GM19023 (cell line): ENCODE results near the gene MRTFA.
"Not testable (repeated sequence)": the region's sequence is repeated elsewhere in the genome, so short reads cannot be mapped to it uniquely, and the experiment has no call there.

Source experiments
- ATAC-seq: cut with Tn5 transposase; IDR thresholded peaks from one replicate; pipeline ENCODE4 v1.9.1; 2021; ENCODE audit warnings: mild to moderate bottlenecking, moderate library complexity; ENCODE audit not compliant: unreplicated experiment

The MRTFA gene

DNA sequence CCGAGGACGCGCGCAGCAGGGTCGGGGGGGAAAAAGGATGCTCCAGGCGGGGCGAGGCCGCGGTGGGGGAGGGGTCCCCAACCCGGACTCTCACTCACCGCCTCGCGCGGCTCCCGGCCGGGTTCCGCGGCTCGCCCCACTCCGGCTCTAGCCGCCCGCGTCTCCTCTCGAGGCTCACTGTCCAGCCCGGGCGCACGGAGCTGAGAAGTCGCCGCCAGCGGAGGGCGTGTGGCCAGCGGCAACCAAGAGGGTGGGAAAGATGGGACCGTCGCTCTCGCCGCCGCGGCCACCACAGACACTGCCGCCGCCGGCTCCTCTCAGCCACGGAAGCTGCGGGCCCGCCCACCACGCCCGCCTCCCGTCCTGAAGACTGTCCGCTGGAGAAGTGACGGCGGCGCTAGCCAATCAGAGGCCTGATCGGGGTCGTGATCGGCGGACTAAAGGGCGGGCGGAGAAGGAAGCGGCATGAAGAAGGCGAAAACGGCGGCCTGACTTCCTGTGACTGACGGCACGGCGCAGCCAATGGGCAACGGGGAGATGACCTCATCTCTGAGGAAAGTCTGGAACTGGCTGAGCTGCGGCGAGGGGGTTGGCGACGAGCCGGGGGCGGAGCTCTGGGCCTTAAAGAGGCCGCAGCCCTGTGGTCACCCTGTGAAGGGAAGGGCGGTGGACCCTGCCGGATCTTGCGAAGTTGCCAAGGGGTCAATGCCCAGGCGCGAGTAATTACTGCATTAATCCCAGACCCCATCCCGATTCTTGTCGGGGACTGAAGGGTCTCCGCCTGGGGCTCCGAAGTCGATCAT, at the start of gene MRTFA:
Gene MRTFA, minus strand, starts transcription at position 340 of the 803 bp plus-strand sequence.
- ATAC-seq, result peak; percentile 89

DNA sequence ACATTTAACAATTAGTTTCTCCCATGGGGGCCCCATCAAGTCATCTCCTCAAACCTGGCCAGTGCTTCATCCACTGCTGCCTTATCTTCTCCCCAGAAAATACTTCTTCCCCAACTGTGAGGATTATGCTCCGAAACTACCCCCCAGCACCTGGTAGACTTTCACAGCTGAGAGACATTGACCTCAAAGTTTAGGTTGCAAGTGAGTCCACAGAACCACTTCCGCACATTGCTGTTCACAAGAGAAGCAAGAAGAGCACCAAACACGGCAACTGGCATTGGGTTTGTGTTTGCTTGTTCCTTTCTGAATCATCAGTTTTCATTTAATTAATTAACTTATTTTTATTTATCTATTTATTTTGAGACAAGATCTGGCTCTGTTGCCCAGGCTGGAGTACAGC, 48.9 kb upstream of the MRTFA start:
- no peak for ATAC-seq

DNA sequence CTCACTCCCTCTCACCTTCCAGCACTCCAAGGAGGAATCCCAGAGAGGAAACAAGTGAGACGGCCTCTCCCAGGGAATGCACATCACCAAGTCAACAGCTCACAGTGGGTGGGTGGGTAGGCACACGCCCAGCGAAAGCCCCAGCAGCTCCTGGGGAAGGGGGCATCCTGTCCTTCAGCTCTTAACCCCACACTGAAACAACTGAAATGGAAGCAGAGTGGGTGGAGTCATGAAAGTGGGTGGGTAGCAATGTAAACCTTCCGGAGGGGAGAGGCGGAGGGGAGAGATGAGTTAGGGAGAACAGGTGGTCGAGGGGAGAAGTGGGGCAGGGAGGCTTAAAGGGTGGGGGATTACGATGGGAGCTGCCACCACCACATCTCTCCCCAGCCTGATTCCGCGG, 48.2 kb upstream of the MRTFA start:
- ATAC-seq, result no peak

DNA sequence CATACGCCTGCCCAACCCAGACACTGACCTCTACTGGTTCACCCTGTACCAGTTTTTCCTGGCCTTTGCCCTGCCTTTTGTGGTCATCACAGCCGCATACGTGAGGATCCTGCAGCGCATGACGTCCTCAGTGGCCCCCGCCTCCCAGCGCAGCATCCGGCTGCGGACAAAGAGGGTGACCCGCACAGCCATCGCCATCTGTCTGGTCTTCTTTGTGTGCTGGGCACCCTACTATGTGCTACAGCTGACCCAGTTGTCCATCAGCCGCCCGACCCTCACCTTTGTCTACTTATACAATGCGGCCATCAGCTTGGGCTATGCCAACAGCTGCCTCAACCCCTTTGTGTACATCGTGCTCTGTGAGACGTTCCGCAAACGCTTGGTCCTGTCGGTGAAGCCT, 44.9 kb upstream of the MRTFA start:
- no peak for ATAC-seq

DNA sequence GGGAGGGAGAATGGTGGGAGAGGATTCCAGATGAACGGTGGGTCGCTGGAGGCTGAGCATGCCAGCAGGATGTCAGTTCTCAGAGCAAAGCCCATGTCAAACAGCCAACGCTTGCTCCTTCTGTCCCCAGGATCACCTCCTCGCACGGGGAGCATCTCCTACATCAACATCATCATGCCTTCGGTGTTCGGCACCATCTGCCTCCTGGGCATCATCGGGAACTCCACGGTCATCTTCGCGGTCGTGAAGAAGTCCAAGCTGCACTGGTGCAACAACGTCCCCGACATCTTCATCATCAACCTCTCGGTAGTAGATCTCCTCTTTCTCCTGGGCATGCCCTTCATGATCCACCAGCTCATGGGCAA, 44.3 kb upstream of the MRTFA start:
- ATAC-seq, result no peak

DNA sequence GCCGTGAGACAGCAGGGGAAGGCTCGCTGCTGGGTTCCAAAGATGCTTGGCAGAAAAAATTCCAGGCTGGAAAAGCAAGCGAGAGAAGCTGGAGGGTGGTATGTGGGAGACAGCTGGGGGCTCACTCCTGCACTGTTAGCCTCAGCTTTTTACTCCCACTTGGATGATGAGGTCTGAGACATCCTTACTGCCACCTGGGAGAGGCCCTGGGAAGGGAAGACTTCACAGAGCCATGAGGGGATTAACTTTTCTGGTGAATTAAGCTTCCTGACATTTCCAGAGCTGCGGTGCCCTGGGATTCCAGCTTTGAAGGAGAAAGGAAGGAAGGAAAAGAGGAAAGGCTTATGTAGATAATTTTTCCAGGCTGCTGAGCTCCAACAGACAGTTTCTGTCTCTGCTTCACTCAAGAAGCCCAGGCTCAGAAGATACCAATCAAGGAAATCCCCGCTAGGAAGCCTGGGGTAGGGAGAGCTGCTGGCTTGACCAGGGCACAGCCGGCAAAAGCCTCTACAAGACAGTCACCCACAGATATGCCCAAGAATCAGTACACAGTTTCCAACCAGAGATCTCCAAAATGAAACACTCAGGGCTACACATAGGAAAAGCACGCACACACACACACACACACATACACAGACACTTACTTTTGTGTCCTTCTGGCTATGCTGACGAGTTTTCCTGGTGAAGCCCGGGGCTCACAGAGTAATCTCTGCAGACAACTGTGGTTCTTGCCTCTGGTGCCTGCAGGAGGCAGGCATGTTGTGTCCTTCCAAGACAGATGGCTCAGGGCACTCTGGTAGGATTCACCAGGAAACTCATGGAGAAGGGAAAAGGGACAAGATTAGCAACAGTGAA, 43.7 kb upstream of the MRTFA start:
- ATAC-seq, result no peak

DNA sequence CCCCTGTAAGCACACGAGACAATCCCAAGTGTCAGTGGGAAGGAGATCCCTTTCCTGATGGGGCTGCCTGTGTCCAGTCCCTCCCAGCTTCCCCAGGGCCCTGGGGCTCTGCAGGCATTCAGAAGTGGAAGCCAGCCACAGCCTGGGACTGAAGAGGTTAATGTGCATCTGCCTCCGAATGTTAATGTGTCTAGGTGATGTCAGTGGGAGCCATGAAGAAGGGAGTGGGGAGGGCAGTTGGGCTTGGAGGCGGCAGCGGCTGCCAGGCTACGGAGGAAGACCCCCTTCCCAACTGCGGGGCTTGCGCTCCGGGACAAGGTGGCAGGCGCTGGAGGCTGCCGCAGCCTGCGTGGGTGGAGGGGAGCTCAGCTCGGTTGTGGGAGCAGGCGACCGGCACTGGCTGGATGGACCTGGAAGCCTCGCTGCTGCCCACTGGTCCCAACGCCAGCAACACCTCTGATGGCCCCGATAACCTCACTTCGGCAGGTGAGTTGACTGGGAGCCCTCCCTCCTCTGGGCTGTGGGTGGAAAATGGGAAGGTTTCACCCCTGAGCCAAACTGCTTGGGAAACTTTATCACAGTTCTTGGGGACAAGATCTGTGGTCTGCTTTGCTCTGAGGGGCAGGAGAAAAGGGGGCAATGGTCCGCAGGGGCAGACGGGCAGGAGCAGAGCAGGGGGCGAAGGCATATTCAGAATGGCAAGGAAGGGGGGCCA, 42.9 kb upstream of the MRTFA start, which contains the start of gene MCHR1:
Gene MCHR1, plus strand, starts transcription at position 236 of the 715 bp plus-strand sequence. Its CDS starts 169 bp downstream, at position 405.
- ATAC-seq, result no peak

DNA sequence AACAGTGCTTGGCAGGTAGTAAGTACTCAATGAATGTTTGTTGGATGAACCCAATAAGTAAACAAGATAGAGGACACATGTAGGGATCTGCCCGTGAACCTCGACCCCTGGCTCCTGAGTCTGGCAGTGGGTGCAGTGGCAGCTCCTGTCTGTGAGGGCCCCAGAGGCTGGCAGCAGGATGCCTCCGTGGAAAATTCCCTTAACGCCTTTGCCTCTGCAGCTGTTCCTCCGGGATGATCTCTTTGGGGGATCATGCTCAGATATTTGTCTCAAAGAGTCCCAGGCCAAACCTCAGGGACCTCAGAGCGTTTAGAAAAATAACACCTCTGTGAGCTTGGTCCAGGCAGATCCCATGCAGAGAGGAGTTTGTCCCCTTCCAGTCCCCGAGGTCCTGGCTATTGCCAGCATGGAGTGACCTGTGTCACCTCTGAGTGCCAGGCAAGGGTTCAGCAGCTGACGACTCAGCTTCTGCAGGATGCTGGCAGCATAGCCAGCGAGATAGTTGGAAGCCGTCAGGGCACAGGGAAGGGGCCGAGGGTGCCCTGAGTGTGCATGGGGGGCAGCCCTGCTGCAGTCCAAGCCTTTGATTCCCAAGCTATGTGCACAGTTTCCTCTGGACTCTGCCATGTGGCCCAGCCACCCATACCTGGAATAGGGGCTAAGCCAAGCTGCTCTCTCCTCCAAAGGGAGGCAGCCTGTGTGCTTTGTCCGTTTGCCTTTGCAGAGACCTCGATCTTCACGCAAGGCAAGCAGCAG, 42.2 kb upstream of the MRTFA start:
- no peak for ATAC-seq

DNA sequence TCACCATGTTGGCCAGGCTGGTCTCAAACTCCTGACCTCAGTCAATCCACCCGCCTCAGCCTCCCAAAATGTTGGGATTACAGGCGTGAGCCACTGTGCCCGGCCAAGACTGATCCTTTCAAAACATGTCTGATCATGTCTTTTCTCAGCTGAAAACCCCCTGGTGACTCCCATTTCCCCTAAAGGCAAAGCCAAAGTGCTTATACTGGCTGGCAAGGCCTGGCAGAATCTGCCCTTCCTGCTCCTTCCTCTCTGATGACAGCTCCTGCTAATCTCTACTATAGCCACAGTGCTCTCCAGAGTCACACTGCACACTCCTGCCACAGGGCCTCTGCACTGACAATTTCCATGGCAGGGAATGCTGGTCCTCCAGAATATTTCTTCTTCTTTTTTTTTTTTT, 40.1 kb upstream of the MRTFA start:
- no peak for ATAC-seq

DNA sequence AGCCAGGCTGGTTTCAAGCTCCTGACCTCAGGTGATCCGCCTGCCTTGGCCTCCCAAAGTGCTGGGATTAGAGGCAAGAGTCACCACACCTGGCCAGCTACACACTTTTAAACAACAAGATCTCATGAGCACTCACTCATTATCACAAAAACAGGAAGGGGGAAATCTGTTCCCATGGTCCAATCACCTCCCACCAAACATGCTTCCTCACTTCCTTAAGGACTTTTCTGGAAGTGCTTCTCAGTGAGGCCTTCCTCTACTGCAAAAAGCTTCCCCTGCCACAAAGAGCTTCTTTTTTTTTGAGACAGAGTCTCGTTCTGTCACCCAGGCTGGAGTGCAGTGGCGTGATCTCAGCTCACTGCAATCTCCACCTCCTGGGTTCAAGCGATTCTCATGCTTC, 39.6 kb upstream of the MRTFA start:
- not testable (repeated sequence) for ATAC-seq

DNA sequence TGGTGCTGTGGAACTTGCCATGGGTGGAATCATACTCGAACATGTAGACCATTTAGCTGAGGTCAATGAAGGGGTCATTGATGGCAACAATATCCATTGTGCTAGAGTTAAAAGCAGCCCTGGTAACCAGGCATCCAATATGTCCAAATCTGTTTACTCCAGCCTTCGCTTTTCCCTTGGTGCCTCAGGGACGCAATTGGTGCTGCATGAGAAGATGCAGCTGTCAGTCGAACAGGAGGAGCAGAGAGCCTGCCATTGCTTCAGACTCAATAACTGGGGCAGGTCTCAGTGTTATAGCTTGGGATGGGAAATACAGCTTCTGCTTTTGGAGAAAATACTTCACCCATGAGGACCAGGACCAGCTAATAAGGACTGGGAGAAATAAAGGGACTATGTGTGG, 37.8 kb upstream of the MRTFA start:
- ATAC-seq, result no peak

DNA sequence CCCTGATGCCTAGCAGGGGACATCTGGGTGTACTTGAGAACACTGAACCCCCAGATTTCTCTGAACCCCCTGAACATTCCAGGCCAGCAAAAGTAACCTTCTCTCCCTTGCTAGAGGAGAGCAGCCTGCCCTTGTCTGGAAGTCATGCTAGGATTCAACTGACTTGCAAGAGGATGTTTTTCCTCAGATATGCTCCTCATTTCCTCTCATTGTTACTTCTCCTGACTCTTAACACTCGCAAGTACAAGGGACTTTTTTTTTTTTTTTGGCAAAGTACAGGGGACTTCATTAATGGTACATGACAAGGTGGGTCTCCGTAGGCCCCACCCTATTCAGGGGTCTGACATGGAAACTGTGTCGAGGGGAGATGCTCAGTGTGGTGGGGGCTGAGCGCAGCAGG, 36.5 kb upstream of the MRTFA start:
- no peak for ATAC-seq

DNA sequence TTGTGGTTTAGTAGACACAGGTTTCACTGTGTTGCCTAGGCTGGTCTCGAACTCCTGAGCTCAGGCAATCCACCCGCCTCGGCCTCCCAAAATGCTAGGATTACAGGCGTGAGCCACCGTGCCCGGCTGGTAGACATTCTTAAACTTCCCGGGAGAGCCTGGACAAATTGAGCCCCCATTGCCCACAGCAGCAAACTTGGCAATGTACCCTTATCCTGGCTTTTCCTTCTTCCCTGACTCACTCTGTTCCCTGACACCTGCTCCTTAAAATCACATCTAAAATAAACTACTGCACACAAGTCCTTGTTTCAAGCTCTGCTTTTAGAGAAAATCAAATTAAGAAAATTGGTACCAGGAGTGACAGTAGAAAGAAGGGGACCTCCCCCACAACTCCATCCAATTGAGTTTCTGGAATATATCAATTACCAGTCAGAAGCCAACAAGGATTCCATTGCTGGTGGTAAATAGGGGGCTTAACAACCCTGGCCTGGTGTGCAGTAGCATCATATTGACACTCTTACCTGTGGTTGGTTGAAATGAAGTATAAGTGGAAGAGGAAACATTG, 35.4 kb upstream of the MRTFA start:
- ATAC-seq, result no peak

DNA sequence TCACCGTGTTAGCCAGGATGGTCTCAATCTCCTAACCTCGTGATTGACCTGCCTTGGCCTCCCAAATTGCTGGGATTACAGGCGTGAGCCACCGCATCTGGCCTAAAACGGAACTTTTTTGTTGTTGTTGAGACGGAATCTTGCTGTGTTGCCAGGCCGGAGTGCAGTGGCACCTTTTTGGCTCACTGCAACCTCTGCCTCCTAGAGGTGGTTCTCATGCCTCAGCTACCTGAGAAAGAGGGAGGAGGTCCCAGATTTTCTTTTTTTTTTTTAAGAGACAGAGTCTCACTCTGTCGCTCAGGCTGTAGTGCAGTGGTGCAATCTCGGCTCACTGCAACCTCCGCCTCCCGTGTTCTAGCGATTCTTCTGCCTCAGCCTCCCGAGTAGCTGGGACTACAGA, 34.9 kb upstream of the MRTFA start:
- ATAC-seq, result no peak

DNA sequence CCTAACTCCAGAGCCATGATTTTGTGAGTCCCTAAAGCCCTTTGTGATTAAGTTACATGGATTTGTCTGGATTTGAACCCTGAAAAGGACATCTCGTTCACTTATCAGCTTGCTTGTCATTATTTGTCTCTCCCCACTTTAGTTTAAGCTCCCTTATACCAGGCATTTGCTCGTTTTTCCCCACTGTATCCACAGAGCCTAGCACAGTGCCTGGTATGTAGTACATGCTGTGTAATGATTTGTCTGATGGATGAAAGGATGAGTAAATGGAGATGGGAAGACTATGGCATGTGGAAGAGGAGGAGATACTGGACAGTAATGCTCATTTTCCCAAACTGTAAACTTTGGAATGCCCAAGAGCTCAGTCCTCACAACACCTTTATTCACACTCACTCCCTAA, 33.5 kb upstream of the MRTFA start:
- no peak for ATAC-seq

DNA sequence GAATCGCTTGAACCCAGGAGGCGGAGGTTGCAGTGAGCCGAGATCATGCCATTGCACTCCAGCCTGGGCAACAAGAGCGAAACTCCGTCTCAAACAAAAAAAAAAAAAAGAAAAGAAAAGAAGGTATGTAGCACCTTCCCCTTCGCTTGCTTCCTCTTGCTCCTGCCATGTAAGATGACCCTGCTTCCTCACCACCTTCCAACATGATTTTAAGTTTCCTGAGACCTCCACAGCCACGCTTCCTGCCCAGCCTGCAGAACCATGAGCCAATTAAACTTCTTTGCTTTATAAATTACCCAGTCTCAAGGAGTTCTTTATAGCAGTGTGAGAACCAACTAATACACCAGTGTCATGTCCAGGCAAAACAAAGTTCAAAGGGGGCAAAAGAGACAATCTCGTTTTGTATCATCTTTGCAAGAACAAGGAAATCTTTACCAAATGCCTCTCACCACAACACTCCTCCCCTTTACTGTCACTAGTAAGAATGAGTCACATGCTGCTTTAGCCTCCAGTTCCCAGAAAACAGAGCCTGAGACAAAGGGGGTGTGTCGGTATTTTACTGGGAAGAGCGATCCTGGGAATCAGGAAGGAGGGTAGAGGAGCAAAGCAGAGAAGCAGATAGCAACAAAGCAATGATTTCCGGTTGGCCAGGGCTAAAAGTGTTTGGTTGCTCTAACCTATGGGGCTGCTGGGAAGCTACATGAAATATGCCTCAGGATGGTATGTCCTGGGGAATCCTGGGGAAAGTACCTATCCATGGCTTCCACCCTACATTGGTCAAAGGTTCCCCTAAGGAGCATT, 32.3 kb upstream of the MRTFA start:
- no peak for ATAC-seq

DNA sequence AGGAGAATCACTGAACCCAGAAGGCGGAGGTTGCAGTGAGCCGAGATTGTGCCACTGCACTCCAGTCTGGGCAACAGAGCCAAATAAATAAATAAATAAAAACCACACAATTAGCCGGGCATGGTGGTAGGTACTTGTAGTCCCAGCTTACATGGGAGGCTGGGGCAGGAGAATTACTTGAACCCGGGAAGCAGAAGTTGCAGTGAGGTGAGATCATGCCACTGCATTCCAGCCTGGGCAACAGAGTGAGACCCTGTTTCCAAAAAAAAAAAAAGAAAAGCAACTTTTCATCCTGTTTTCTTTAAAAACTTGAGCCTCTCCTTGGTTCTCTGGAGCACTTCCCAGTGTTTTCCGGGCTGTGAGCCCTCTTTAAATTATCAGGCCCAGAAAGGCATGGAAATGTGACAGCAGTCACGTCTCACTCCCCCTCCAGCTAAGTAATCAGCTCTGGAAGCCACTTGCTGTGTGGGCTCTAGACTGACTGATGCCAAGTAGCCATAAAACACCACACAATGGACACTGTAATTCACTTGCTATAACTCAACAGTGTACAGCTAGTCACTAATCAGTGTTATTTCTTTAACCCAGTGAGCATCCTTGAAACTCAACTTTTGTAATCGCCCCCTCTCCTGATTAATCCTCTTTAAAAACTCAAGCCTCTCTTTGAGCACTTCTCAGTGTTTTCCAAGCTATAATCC, 29.8 kb upstream of the MRTFA start:
- ATAC-seq, result no peak

DNA sequence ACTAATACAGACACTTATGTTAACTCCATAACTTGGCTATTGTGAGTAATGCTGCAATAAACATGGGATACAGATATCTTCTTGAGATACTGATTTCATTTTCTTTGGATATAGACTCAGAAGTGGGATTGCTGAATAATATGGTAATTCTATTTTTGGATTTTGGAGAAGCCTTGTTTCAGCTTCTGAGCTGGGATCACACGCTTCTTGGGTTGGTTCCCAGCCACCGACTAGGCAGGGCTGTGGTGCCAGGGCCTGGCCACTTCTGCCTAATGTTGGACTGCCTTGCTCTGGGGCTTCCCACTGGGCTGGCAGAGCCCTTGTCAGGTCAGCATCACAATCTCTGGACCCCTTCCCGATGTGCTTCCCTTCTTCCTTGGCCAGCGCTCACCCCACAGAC, 28.8 kb upstream of the MRTFA start:
- no peak for ATAC-seq

DNA sequence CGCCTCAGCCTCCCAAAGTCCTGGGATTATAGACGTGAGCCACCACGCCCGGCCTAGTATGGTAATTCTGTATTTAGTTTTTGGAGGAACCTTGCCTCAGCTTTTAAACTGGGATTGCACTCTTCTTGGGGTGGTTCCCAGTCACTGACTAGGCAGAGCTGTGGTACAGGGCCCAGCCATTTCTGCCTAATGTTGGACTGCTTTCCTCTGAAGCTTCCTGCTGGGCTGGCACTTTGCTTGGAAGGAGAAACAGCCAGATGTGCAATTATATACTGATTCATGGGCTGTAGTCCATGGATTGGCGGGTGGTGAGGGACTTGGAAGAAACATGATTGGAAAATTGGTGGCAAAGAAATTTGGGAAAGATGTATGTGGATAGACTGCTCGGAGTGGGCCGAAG, 25.2 kb upstream of the MRTFA start:
- ATAC-seq, result no peak
